G401.6 (cell line): Measurements from ENCODE around the gene ABCF1.

Source experiments
- FAIRE-seq: peaks from 2 replicates; lab custom pipeline; 2012; peaks lifted over from hg19 to GRCh38; lab: Jason Lieb, UNC

ABCF1 gene

DNA sequence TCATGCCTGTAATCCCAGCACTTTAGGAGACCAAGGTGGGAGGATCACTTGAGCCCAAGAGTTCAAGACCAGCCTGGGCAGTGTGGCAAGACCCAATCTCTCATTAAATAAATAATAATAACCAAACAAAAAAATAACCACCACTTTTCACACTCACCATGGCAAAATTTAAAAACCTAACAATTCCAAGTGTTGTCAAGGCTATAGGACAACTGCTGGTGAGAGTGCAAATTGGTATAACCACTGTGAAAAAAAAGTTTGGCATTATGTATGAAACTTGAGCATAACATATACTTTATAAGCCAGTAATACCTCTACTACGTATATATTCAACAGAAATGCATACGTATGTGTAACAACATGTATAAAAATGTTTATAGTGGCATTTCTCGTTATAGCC, 10.3 kb upstream of the ABCF1 start:
- no peak for FAIRE-seq

DNA sequence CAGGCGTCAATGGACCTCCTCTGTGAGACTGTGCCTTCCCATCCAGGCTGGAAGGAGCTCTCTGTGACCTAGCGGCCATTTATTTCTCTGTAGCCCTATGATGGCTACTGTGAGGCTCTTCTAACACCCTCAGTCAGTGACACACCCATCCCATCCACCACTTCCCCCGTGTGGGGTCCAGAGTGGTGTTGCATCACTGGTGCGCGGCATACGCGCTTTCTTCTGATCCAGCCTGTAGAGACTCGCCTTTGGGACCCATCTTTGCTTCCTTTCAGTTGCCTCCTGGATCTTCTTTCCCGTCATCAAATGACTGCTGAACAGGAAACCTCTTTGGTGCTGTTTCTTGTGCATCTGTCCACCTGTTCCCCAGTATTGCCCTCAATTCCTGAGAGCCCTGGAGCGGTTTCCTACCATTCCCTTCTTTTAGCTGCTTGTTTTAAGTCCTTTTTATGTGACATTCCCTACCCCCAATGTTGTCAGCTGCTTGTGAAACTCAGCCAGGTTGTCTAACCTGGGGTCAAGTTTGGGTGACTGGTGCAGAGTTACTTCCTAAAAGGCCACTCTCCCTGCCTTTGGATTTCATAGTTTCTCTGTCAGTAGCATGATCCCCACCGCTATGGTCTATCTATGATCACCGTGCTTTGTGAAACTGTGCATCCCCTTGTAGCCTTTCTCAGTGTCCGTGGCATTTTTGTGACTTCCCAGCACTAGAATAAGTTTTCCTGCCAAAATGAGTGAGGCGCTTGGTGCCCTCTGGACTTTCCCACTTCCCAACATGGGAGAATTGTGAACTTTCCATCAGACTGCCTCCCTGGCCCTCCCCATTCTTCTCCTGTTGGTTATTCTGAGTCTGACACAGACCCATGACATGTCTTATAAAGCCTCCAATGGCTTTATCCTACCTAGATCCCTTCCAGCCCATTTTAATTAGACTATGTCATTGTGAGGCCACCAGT, 8.5 kb upstream of the ABCF1 start:
- FAIRE-seq: no peak

DNA sequence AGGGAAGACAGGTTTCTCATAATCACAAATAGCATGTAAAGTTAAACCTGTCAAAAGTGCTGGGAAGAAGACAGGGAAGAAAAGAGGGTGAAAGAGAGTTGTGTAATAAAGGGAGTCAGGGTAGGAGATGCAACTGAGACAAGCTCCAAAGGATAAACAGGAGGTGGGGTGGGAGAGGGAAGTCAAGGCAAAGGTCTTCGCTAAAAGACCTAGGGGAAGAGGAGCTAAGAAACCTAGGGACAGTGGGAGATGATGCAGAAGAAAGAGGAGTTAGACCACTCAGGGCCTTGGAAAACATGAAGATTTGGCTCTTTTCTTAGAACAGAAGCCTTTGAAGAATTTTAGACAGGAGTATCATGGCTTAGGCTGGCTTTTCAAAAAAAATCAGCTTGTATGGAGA, 7.1 kb upstream of the ABCF1 start:
- FAIRE-seq: no peak

DNA sequence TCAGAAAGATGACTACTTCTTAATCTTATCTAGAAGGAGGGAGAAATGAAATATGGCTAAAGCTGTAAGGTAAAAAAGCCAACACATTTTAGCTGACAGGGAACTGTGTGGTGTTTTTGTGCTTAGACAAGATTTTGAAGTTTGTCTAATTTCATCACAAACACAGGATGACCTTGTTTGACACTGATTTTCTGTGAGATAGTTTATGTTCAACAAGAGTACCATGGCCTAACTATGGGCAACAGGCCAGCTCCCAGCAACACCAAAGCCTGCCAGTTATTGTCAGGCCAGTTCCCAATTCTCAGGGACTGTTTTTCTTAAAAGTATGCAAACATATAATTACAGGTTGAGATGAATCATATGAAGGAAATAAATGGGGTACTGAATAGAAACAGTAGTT, 5.5 kb upstream of the ABCF1 start:
- no peak for FAIRE-seq

DNA sequence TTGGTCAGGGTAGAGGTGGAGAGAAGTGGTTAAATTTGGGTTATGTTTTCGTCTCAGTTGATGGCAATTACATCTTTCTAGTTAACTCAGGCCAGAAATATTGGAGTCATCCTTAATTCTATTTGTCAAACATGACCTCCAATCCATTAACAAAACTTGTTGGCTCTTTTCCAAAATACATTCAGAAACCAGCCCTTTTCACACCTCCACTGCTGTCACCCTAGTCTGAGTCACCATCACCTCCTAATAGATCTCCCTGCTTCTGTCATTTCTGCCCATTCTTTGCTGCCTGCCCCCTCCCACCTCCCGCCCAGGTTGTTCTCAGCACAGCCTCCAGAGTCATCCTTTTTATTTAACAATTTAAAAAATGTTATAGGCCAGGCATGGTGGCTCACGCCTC, 3.0 kb upstream of the ABCF1 start:
- FAIRE-seq: no peak

DNA sequence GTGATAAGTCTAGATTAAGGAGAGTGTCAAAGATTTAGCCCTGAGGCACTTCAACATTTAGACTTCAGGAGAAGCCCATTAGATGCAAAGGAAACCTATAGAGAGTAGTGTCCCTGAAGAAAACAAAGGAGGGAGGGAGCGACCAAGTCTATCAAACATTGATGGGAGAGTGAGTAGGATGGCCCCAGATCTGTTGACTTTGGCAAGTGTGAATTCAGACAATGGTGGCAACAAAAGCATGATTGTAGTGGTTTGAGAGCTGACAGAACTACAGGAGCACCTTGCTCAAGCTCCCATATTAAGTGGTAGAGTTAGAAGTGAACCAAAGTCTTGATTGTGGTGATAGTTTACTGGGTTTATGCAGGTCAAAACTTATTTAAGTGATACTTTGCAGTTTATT, 979 bp upstream of the ABCF1 start:
- FAIRE-seq: no peak

DNA sequence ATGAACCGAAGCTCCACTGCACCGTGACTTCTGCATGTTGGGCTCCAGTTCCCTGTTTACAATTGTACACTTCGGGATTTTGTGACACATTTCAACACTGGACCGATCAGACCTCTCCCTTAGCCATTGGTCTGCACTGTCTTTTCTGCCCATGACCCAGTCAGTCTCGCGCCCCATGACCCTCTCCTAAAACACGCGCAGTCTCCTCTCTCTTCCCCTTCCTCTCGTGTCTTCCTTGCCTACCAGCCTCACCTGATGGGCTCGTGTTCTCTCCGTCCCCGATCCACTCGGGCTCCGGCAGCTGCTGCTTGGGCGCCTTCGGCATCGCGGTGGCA, 535 bp upstream of the ABCF1 start:
- FAIRE-seq: no peak

DNA sequence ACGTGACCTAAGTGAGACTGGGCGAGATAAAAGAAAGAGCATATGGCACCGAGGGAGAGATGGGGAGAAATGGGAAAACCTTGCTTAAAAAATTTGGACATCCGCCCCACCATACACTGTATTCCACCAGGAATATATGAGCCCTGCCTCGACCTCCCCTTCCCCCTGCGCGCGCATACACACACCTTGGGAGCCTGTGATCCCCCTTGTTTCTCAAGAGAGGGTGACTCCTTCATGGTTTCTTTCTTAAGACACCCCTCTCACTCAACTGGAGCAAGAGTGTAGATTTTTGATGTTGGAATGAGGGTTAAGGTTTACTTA, 480 bp downstream of the ABCF1 start:
- FAIRE-seq: no peak

DNA sequence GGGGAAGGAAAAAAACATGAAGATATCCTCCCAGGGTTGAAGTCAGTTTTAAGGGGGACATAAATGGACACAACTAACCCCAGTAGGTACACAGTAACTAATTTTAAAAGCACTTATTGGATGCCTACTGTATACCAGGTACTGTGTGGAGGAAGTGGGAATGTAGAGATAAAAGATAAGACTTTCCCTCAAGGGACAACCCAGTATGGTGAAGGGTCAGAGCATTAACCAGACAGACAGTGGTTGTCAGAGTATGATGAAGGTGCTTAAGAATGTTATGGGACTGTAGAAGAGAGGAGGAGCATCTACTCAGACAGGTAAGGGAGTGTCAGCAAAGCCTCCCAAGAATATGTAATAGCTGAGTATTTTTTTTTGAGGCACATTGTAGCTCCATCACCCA, 906 bp downstream of the ABCF1 start:
- no peak for FAIRE-seq

DNA sequence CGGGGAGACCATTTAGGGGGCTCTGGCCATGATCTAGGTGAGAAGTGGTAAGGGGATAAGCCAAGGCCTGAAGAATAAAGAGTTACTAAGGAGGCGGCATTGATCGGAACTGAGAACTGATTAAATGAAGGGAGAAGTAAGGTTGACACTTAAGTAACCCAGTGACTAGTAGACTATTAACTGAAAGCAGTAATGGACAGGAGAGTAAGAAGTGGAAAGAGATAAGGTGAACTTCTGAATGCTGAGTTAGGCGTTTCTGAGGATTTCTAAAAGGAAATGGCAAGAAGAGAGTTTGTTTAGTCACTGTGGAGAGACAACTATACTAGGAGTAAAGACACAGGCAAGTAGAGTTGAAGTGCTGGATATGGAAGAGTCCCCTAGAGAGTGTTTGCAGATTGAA, 1.9 kb downstream of the ABCF1 start:
- no peak for FAIRE-seq

DNA sequence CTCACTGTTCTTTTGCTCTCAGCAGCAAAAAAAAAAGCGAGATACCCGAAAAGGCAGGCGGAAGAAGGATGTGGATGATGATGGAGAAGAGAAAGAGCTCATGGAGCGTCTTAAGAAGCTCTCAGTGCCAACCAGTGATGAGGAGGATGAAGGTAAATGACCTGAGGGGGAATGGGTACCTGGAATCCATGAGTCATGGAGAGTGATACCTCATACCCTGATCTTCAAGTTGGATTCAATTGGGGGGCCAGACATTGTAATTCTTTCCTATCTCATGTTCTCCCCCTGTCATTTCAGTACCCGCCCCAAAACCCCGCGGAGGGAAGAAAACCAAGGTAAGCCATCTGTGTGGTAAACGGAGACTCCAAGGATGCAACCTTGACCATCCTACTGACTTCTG, 6.8 kb downstream of the ABCF1 start:
- FAIRE-seq: no peak

DNA sequence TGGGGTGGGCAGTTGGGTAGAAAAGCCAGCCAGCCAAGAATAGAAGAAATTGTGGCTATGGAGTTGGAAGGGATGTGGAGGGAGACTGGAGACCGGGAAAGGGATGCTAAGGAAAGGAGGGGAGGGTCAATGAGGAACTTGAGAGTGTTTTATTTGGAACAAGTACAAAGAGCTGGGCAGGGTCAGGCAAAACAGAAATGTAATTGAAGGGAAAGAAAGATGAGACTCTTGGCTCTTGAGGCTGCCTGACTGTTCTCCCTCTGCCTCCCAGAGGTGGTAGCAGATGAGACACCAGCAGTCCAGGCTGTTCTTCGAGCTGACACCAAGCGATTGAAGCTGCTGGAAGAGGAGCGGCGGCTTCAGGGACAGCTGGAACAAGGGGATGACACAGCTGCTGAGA, 12.7 kb downstream of the ABCF1 start:
- no peak for FAIRE-seq

DNA sequence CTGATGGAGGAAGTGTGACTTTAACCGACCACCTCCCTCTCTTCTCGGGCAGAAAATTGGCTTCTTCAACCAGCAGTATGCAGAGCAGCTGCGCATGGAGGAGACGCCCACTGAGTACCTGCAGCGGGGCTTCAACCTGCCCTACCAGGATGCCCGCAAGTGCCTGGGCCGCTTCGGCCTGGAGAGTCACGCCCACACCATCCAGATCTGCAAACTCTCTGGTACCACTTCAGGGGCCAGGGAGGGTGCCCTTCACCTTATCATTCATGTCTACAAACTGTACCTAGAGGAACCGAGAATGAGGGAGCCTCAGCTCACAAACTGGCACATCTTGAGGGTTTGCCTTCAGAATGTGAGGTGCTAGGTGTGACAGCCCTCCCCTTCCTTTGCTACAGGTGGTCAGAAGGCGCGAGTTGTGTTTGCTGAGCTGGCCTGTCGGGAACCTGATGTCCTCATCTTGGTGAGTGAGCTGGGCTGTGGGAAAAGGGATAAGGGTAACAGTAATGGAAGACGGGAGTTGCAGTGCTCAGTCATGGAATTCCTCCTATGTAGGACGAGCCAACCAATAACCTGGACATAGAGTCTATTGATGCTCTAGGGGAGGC, 18.6 kb downstream of the ABCF1 start:
- no peak for FAIRE-seq

DNA sequence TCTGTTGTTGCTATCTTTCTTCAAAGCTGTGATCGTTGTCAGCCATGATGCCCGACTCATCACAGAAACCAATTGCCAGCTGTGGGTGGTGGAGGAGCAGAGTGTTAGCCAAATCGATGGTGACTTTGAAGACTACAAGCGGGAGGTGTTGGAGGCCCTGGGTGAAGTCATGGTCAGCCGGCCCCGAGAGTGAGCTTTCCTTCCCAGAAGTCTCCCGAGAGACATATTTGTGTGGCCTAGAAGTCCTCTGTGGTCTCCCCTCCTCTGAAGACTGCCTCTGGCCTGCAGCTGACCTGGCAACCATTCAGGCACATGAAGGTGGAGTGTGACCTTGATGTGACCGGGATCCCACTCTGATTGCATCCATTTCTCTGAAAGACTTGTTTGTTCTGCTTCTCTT, 19.3 kb downstream of the ABCF1 start:
- no peak for FAIRE-seq

DNA sequence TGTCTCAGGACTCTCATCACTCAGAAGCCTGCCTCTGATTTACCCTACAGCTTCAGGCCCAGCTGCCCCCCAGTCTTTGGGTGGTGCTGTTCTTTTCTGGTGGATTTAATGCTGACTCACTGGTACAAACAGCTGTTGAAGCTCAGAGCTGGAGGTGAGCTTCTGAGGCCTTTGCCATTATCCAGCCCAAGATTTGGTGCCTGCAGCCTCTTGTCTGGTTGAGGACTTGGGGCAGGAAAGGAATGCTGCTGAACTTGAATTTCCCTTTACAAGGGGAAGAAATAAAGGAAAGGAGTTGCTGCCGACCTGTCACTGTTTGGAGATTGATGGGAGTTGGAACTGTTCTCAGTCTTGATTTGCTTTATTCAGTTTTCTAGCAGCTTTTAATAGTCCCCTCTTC, 19.8 kb downstream of the ABCF1 start:
- FAIRE-seq: no peak

DNA sequence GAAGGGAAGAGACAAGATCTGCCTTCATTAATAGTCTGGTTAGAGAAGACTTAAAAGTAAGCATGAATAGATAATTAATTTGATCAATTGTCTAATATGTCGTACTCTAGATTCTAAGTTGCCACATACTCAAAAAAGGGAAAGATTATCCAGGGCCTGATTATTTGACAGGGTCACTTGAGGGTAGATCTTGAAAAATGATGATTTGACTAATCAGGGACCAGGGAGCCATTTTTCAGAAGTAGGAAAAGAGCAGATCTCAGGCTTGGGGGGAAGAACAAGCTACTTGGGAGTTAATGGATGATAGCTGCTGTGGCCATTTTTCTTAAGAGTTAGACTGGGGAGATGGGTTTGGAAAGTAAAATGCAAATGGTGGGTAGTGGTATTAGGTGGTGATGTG, 21.0 kb downstream of the ABCF1 start:
- no peak for FAIRE-seq

DNA sequence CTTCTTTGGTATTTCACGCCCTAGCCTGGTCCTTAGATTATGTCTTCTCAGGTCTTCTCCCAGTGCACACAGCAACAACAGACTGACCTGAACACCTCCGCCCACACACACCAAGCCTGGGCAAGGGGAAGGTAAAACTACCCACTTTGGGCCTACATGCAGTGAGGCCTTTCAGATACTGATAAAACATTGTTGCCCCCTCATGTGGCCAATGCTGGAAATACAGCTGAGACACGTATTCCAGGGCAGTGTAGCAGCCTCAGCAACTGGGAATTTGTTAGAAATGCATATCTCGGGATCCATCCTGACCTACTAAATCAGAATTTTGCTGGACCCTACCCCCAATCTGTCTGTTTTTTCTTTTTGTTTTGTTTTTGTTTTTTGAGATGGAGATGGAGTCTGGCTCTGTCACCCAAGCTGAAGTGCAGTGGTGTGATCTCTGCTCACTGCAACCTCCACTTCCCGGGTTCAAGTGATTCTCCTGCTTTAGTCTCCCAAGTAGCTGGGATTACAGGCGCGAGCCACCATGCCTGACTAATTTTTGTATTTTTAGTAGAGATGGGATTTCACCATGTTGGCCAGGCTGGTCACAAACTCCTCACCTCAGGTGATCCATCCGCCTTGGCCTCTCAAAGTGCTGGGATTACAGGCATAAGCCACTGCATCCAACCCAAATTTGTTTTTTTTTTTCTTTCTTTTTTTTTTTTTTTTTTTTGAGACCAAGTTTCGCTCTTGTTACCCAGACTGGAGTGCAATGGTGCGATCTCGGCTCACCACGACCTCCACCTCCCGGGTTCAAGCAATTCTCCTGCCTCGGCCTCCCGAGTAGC, 26.3 kb downstream of the ABCF1 start:
- peak; percentile 93 for FAIRE-seq

DNA sequence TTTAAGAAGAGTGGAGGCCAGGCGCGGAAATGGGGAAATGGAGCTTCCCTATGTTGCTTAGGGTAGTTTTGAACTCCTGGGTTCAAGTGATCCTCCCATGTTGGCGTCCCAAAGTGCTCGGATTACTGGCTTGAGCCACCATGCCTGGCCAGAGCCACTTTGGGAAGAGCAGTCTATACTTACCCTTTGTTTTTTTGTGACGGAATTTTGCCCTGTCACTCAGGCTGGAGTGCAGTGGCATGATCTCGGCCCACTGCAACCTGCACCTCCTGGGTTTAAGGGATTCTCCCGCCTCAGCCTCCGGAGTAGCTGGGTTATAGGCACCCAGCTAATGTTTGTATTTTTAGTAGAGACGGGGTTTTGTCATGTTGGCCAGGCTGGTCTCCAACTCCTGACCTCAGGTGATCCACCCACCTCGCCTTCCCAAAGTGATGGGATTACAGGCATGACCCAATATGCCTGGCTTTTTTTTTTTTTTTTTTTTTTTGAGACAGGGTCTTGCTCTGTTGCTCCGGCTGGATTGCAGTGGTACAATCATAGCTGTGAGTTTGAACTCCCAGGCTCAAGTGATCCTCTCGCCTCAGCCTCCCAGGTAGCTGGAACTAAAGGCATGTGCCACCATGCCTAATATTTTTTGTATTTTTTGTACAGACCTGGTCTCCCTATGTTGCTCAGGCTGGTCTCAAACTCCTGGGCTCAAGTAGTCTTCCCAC, 27.8 kb downstream of the ABCF1 start:
- no peak for FAIRE-seq

DNA sequence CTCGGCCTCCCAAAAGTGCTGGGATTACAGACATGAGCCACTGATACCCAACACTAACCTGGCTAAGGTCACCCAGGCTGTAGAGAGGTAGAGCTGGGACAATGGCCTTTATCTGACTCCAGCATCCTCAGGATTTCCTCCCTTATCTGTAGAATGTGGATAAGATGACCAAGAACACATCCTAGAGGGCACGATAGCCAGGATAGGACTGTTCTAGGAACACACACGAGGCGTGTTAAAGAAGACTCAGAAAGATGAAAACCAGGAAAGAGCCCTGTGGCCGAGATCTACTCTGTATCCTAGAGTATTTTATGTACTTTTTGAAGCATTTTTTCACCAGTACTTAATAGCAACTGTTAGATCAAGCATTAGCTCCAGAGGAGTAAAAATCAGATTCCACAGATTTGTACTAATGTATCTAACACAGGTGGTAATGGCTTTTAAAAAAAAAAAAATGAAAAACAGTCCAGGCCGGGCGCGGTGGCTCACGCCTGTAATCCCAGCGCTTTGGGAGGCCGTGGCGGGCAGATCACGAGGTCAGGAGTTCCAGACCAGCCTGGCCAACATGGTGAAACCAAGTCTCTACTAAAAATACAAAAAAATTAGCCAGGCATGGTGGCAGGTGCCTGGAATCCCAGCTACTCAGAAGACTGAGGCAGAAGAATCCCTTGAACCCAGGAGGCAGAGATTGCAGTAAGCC, 28.5 kb downstream of the ABCF1 start:
- FAIRE-seq: no peak

DNA sequence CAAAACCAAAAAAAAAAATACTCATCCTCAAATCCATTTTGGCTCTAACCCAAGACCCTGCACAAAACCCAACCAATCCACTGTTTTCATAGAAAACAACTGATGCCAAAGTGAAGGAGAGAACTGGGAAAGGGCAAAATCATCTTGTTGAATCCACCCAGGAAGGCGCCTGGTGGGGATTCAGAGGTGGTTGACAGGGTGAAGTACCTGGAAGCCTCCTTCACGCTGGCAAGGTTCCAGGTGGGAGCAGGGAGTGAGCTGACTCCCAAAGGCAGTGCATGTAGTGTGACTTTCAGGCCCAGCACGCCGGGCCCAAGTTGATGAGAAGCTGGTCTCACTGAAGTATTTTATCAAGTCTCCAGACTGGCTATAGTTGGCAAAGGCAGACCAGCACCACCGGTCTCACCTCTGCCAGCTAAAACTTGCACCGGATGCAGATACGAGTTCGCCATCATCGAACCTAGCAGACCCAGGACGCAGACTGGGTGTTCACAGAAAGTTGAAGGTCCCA, 29.3 kb downstream of the ABCF1 start:
- no peak for FAIRE-seq

DNA sequence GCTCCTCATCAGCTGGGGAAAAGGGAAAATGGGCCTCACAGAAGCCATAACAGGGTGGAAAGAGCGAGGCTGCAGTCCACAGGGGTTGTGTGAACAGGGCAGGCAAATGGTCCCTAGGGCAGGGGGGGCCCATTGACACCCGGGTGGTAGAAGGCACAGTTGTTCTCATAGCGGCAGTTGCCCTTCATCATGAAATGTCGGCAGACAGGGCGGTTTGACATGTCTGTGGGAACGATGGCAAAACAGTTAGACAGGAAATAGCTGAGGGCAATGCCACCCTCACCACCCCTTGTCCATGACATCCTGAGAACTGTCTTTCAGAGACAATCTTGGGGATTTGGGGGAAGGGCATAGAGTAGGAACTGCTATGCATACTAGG, 30.2 kb downstream of the ABCF1 start:
- FAIRE-seq: no peak
